Pancreas (tissue), 10 donors: ENCODE results near the gene SLC66A1. TPM values are rescaled to one million over a fixed set of nuclear protein-coding genes. Genes with fewer than 3 reads are reported as not detected.
A peak's percentile ranks its signal among the peaks of the same experiment; 100 is the strongest.

Experiments
- ATAC-seq, 4 donors: fragments of 200-7000 bp; cut with Tn5 transposase; one replicate each; pipeline versions ENCODE4 v1.8.0 to v1.9.1; 2020; ENCODE audit warnings: mild to moderate bottlenecking in 4 of 4, moderate library complexity in 4 of 4
- DNase-seq, 6 donors: peaks; one replicate each; pipeline ENCODE4 v3.0.0-alpha.2; 2020
- FAIRE-seq: peaks from 2 replicates; lab custom pipeline; 2012; peaks lifted over from hg19 to GRCh38; lab: Jason Lieb, UNC
- H3K27ac ChIP-seq, 4 donors: fragments of 200-600 bp; sonication (generic); 1 replicate in 3 of 4; 2 replicates in 1 of 4; pipeline versions ENCODE4 v1.5.0 to v1.8.0; 2020
- H3K27me3 ChIP-seq, 4 donors: fragments of 200-600 bp; one replicate each; pipeline ENCODE4 v1.8.0; 2021
- H3K36me3 ChIP-seq, 3 donors: fragments of 200-600 bp; sonication (generic) in 1 of 3; one replicate each; pipeline versions ENCODE4 v1.5.0 to v1.8.0; 2020 to 2021
- H3K4me1 ChIP-seq, 3 donors: fragments of 200-600 bp; one replicate each; pipeline ENCODE4 v1.8.0; 2021
- H3K4me3 ChIP-seq, 4 donors: fragments of 200-600 bp; sonication (generic) in 2 of 4; one replicate each; pipeline versions ENCODE4 v1.5.0 to v1.8.0; 2020 to 2021
- H3K9me3 ChIP-seq, 4 donors: fragments of 200-600 bp; one replicate each; pipeline ENCODE4 v1.8.0; 2021
- WGBS, 2 donors: extraction: QIAGEN DNeasy Blood & Tissue Kit; methylation state at CpG; one replicate each; pipeline ENCODE4 v1.1.7; 2013; 5-methylcytosine and 5-hydroxymethylcytosine counted together
- intact Hi-C, 3 donors: fragments of 100-400 bp; cut with DNase I; formaldehyde crosslinking; loops; one replicate each; pipeline versions ENCODE4 v1.11.1 to v1.14.2; 2022
- polyA plus RNA-seq, 2 donors: library from polyadenylated mRNA; stranded (reverse); fragments of 200-250 nt; gene quantifications; one replicate each; pipeline ENCODE4 v1.2.3, GENCODE V29; 2013
- total RNA-seq, 6 donors: library from RNA; stranded (reverse); fragmentation: NEBNext Ultra II Directional in 4 of 6; extraction: Animal tissue kit (Norgen Biotek cat#: 25700) in 4 of 6; gene quantifications; one replicate each; pipeline versions ENCODE4 v1.2.1 to v1.2.4, GENCODE V29; 2021 to 2023
- TF ChIP-seq, protein P1 (sequence below), 4 donors: fragments of 200-600 bp; sonication (generic) in 3 of 4; IDR thresholded peaks; one replicate each; pipeline versions ENCODE4 v1.5.0 to v1.8.0; 2021; ENCODE audit warnings: antibody characterized with exemption in 4 of 4
- donor health status: healthy with polysubstance abuse.
- donor health status: DM: no; HTN: no; CAD: no; lungs with moderate emphysema.
- donor health status: DM: no; HTN: no; CAD: no.
- donor health status: control.
- donor health status: control.
- donor health status: Bipolar disorder and iron deficiency.
- donor health status: DM: yes; HTN: yes; CAD: no.
- donor health status: DM: no; HTN: no; CAD: no.
- donor health status: DM: no; HTN: no; CAD: no.
- donor health status: DM: yes; HTN: yes; CAD: no.

Gene SLC66A1
- total and polyA plus RNA-seq, 8 donors: 6.4 to 26.1 (median 8.7) TPM

DNA sequence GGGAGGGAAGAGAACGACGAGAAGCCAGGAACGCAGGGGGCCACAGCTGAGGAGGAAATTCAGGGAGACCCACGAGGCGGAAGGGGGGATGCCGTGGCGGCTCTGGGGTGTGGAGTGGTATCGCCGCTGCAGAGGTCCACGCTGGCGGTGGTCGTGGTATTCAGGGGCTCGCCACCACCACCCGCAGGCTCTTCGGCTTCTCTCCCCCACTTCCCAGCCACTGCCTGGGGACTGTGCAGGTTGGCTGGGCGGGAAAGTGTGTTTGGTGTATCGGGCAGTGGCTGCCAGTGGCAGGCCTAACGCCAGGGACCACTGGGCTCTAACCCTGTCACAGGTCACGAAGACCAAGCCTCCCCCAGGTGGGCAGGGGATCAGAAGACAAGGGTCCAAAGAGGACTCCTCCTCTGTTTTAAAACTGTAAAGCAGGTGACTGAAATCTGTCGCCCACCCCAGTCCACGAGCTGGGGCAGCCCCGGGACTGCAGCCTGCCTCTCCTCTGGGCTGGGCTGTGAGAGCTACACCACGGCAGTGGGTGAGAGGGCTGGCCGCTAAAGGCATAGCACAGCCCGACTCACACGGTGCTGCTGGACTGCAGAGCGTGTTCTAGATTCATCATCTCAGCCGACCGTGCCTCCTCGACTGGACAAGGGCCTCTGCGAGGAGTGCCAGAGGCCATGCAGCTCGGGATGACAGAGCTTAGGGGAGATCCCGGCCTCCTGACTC lies 30.9 kb downstream of the SLC66A1 start:
- intact Hi-C loops: loop anchor here in 2 of 3 donors (10.0 kb wide), 1 partner anchor 312 kb away; no protein-coding TSS in a partner anchor

GRCh38 chr1:19343617-19344350 lies 31.7 kb downstream of the SLC66A1 start:
- DNase-seq (no peak), FAIRE-seq (no peak), ATAC-seq (no peak)
- Histone ChIP-seq H3K27me3 (no peaks in the 10 kb centered on the region), H3K9me3 (no peaks in the 10 kb centered on the region), H3K4me3 (no peak overlapping the region), H3K27ac (no peak overlapping the region), H3K36me3 (peaks cover 0 to 13% (median 4%) of the 10 kb centered on the region in 3 donors), H3K4me1 (no peaks in the 10 kb centered on the region)
- 87 to 90% methylated on average over 20 of the region's 20 CpGs for WGBS, 2 donors
- intact Hi-C loops: loop anchor here in 2 of 3 donors (10.0 kb wide), 1 partner anchor 311 kb away; no protein-coding TSS in a partner anchor
- TF ChIP-seq, protein P1, sequence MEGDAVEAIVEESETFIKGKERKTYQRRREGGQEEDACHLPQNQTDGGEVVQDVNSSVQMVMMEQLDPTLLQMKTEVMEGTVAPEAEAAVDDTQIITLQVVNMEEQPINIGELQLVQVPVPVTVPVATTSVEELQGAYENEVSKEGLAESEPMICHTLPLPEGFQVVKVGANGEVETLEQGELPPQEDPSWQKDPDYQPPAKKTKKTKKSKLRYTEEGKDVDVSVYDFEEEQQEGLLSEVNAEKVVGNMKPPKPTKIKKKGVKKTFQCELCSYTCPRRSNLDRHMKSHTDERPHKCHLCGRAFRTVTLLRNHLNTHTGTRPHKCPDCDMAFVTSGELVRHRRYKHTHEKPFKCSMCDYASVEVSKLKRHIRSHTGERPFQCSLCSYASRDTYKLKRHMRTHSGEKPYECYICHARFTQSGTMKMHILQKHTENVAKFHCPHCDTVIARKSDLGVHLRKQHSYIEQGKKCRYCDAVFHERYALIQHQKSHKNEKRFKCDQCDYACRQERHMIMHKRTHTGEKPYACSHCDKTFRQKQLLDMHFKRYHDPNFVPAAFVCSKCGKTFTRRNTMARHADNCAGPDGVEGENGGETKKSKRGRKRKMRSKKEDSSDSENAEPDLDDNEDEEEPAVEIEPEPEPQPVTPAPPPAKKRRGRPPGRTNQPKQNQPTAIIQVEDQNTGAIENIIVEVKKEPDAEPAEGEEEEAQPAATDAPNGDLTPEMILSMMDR (IDR thresholded peaks at IDR 0.05): no peak

More for the DNA sequence above, 30.9 kb downstream of the SLC66A1 start:
- H3K4me1 ChIP-seq: no peaks in the 10 kb centered on the region
- H3K36me3 ChIP-seq: peaks cover 0 to 13% (median 4%) of the 10 kb centered on the region in 3 donors
- H3K27ac ChIP-seq: no peak overlapping the region
- TF ChIP-seq, protein P1 (IDR thresholded peaks at IDR 0.05): no peak
- 85 to 92% methylated on average over 33 of the region's 33 CpGs for WGBS, 2 donors
- DNase-seq (no peak), ATAC-seq (no peak), FAIRE-seq (no peak)
- H3K9me3 ChIP-seq: no peaks in the 10 kb centered on the region
- no peak overlapping the region for H3K4me3 ChIP-seq
- H3K27me3 ChIP-seq: no peaks in the 10 kb centered on the region

- Histone ChIP-seq H3K9me3 (no peaks in the 10 kb centered on the region), H3K27ac (no peak overlapping the region), H3K27me3 (no peaks in the 10 kb centered on the region), H3K4me3 (no peak overlapping the region), H3K4me1 (no peaks in the 10 kb centered on the region), H3K36me3 (peaks cover 0 to 13% (median 4%) of the 10 kb centered on the region in 3 donors)
- 70 to 75% methylated on average over 12 of the region's 12 CpGs for WGBS, 2 donors
- ATAC-seq (peak; percentile 54 to 81 (median 80)), FAIRE-seq (no peak), DNase-seq (peak in 5 of 6 donors; percentile 25 to 82 (median 63))
- TF ChIP-seq, protein P1 (IDR thresholded peaks at IDR 0.05): peak; percentile 50 to 77 (median 76)
- intact Hi-C loops: loop anchor here in 2 of 3 donors (10.0 kb wide), 1 partner anchor 310 kb away; no protein-coding TSS in a partner anchor
Measured at GRCh38 chr1:19344372-19344810, 32.3 kb downstream of the SLC66A1 start.

GRCh38 chr1:19344831-19345230 lies 32.7 kb downstream of the SLC66A1 start:
- intact Hi-C loops: loop anchor here in 2 of 3 donors (10.0 kb wide), 1 partner anchor 310 kb away; no protein-coding TSS in a partner anchor
- H3K27ac ChIP-seq: no peak overlapping the region
- FAIRE-seq (no peak), ATAC-seq (no peak), DNase-seq (no peak)
- H3K27me3 ChIP-seq: no peaks in the 10 kb centered on the region
- H3K9me3 ChIP-seq: no peaks in the 10 kb centered on the region
- H3K36me3 ChIP-seq: peaks cover 0 to 13% (median 4%) of the 10 kb centered on the region in 3 donors
- no peaks in the 10 kb centered on the region for H3K4me1 ChIP-seq
- TF ChIP-seq, protein P1 (IDR thresholded peaks at IDR 0.05): no peak
- 95 to 96% methylated on average over 11 of the region's 11 CpGs for WGBS, 2 donors
- H3K4me3 ChIP-seq: no peak overlapping the region
